HS-27A (cell line): ENCODE measurements around the gene IL11.

Experiments used
- DNase-seq: peaks from one replicate; pipeline ENCODE4 v3.0.0-alpha.2; 2012; ENCODE audit warnings: low read depth, missing footprints

Gene IL11

DNA sequence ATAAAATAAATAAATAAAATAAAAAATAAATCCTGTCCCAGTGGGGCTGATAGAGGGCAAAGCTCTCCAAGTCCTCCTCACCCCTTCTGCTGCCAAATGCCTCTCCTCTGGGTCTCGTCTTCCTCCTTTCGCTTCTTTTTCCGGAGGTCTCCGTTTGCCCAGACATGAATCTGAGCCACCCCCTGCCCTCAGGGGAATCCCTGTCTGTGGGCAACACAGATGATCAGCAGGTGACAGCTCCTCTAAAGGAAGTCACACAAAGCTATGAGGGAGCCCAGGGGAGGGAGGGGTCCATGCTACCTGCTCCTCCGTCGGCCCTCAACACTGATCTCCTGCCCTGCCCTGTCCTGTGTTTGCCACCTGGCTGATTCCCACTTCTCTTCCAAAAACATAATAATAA, 45.6 kb downstream of the IL11 start:
- no peak for DNase-seq

DNA sequence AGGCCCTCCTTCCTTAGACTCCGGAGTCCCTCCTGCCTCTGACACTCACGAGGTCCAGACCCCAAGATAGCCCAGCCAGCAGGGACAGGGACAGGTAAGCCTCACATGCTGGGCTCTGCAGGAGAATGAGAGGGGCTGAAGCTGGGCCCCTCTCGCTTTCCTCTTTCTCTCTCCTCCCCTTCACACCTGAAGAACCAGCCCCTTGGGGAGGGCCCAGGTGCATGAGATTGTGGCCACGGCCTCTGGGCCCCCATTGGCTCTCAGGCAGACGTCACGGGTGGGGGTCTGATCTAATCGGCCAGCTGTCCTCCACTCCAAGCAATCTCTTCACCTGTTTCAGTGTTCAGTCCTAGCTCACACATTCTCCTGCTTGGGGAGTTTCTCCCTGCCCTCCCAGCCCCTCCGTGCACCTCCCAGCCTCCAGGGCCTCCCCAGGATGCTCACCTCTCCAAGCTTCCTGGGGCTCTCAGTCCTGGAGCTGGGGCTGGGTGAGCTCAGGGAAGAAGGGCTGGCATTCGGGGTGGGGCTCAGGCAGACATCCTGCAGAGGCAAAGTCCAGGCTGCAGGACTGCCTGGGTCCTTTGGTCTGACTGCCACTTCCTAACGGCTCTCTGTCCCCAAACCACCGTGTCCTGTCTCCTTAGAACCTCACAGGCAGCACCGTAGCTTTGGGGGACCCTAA, 47.9 kb downstream of the IL11 start:
- DNase-seq, result no peak

DNA sequence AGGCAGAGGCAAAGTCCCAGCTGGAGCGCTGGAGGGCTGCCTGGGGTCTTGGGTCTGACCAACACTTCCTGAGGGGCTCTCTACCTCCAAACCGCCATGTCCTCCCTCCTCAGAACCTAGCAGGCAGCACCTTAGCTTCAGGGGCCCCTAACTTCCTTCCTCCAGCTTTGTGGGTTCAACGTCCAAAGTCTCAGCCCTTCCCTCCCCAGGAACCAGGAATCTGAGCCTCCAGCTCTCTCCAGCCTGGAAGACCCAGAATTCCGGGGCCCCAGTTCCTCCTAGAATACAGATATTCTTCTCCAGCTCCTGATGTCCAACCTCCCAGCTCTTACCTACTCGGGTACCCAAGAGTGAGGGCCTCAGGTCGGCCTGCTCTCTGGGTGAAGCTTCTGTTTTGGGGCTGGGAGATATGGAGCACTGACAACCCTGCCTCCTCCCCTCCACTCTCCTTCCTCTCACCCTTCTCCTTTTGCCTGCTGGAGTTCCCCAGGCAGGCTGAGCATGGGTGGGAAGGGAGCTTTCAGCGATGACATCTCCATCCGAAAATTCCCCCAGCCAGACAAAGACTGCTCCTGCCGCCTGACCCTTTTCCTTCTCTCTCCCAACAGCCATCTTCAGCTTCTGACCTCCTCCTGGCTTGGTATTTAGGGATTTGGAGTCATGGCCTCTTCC, 48.7 kb downstream of the IL11 start:
- no peak for DNase-seq

DNA sequence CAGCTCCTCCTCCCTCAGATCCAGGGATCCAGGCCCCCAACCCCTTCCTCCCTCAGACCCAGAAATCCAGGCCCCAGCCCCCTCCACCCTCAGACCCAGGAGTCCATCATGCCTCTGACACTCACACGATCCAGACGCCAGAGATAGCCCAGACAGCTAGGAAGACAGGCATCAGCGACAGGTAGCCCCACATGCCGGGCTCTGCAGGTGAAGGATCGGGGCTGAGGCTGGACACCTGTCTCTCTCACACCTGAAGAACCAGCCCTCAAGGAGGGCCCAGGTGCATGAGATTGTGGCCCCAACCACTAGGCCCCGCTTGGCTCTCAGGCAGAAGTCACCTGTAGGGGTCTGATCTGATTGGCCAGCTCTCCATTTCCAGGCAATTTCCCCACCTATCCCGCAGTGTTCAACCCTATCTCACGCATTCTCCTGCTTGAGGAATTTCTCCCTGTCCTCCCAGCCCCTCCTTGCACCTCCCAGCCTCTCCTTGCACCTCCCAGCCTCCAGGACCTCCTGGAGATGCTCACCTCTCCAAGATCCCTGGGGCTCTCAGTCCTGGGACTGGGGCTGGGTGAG, 49.3 kb downstream of the IL11 start:
- no peak for DNase-seq

DNA sequence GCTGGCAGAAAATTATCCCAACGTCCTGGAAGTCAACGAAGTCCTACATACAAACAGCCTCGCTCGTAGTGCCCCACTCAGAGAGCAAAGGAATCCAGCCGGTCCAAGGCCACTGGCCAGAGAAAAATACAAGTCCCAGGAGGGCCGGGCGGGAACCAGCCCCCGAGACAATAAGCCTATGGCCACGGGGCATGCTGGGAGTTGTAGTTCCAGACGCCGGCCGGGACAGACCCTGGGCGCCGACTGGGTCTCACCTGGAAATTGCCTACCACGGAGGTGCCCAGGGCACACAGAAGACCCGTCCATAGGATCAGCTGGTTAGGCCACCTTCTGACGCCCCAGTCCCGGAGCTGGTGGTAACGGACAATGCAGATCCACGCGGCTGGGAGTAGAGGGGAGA, 50.5 kb downstream of the IL11 start:
- DNase-seq, result no peak

DNA sequence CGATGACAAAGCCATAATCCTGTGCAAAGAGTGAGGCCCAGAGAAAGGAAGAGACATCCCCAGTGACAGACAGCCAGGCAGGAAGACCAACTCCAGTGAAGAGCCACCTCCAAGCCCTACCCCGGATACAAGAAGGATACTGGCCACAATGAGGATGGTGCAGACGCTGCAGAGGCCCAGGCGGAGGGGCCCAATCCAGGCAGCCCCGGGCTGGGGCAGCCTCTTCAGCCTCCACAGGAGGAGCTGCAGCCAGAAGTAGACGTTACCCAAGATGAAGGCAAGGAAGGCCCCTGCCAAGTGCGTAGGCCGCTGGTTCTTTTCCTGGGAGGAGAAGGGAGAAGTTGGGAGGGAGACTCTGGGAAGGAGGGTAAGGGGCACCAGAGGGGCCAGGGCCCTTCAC, 53.6 kb downstream of the IL11 start:
- no peak for DNase-seq

DNA sequence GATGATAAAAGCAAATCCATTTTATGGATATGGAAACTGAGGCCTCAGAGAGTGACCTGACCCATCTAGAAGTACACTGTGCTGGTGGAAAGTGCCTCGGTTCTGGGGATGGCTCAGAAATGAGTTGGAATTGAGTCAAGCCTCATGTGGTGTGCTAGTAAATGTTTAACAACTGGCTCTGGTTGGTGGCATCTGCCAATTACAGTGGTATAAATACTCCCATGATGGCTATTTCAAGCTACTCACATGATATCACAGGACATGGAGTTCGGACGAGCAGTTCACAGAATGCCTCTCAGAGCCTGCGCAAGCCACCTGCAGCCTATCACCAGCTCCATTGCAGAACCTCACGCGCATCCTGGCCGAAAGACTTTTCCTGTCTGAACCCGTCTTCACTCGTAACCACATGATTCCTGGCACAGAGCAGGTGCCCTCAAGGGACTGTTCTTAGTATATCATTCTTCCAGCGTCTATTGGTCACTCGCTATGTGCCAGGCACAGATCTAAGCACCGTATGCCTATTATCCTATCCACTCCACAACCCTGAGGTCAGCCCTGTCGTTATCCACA, 54.2 kb downstream of the IL11 start:
- no peak for DNase-seq

DNA sequence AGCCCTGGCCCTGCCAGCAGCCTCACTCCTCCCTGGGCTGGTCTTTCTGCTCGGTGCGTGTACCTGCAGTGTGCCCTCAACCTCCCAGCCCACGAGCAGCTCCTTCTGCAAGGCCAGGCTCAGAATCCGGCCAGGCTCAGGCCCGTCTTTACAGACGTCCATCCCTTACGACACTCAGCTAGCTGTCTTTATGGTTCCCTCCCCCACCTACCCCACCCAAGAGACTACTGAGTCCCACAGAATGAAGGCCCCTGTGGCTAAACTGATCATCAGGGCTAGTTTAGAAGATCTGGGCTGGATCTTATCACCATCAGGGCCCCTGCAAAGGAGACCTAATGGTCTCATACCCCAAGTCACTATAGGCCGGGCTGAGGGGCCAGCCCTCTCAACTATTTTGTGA, 55.9 kb downstream of the IL11 start:
- DNase-seq, result no peak
